IMR-90 (cell line): ENCODE results near the gene MFRP. TPM values are rescaled to one million over a fixed set of nuclear protein-coding genes. Genes with fewer than 3 reads are reported as not detected.
A peak's percentile ranks its signal among the peaks of the same experiment; 100 is the strongest.

Experiments
- ATAC-seq: fragments of 200-7000 bp; cut with Tn5 transposase; 2 replicates; pipeline ENCODE4 v1.9.1; 2020; ENCODE audit warnings: low read depth, mild to moderate bottlenecking, moderate library complexity
- BruUV-seq: library from RNA; stranded (reverse); fragments of 400-500 nt; replicated peaks from 2 replicates; lab custom pipeline; 2021; lab: Mats Ljungman, UMichigan
- CTCF ChIA-PET: fragments of 300-600 bp; formaldehyde crosslinking; extraction: SDS; loops from one replicate; lab custom pipeline; 2021; ENCODE audit warnings: antibody characterized with exemption; lab: Yijun Ruan, JAX
- POLR2A ChIA-PET: fragments of 300-600 bp; sonication (Branson Sonifier 250); formaldehyde crosslinking; loops from one replicate; lab custom pipeline; 2022; ENCODE audit warnings: antibody characterized with exemption; ENCODE audit not compliant: unreplicated experiment; lab: Charles Lee
- DNase-seq: peaks from one replicate; pipeline ENCODE4 v3.0.0; 2013
- H2AFZ ChIP-seq: replicated peaks from 2 replicates; pipeline ENCODE3; 2013; ENCODE audit warnings: low read length, mild to moderate bottlenecking; ENCODE audit not compliant: poor library complexity
- H2AK5ac ChIP-seq: 2 replicates; pipeline ENCODE4 v1.6.1; 2013; ENCODE audit warnings: low read depth, low read length, inconsistent platforms
- H2AK9ac ChIP-seq: replicated peaks from 2 replicates; pipeline ENCODE3; 2013; ENCODE audit warnings: mild to moderate bottlenecking, low read depth, low read length, moderate library complexity; ENCODE audit not compliant: poor library complexity
- H2BK120ac ChIP-seq: 2 replicates; pipeline ENCODE4 v1.6.1; 2013; ENCODE audit warnings: low read depth, low read length, inconsistent platforms
- H2BK15ac ChIP-seq: 3 replicates; pipeline ENCODE4 v1.6.1; 2013; ENCODE audit warnings: low read depth, low read length, inconsistent platforms
- H2BK20ac ChIP-seq: 2 replicates; pipeline ENCODE4 v1.6.1; 2013; ENCODE audit warnings: low read depth, mild to moderate bottlenecking, inconsistent platforms, low read length, moderate library complexity
- H2BK5ac ChIP-seq: 2 replicates; pipeline ENCODE4 v1.6.1; 2013; ENCODE audit warnings: mild to moderate bottlenecking, low read depth, low read length, inconsistent platforms; ENCODE audit not compliant: poor library complexity, severe bottlenecking
- H3K14ac ChIP-seq: replicated peaks from 2 replicates; pipeline ENCODE4 v1.6.1; 2013; ENCODE audit warnings: low read depth, low read length, inconsistent platforms
- H3K18ac ChIP-seq: 2 replicates; pipeline ENCODE4 v1.6.1; 2013; ENCODE audit warnings: low read depth, low read length, control low read depth
- H3K23ac ChIP-seq: 2 replicates; pipeline ENCODE4 v1.6.1; 2013; ENCODE audit warnings: low read depth, low read length, inconsistent platforms
- H3K27ac ChIP-seq: 2 replicates; pipeline ENCODE4 v1.5.1; 2013; ENCODE audit warnings: mild to moderate bottlenecking, control low read depth, low read length; ENCODE audit not compliant: insufficient read depth
- H3K27me3 ChIP-seq: 2 replicates; pipeline ENCODE4 v1.6.1; 2013; ENCODE audit warnings: low read length; ENCODE audit not compliant: control insufficient read depth, insufficient read depth
- H3K36me3 ChIP-seq: 2 replicates; pipeline ENCODE4 v1.6.1; 2013; ENCODE audit warnings: low read length, mixed read lengths; ENCODE audit not compliant: control insufficient read depth, insufficient read depth
- H3K4ac ChIP-seq: 2 replicates; pipeline ENCODE4 v1.6.1; 2013; ENCODE audit warnings: low read depth, low read length, inconsistent platforms
- H3K4me1 ChIP-seq: 2 replicates; pipeline ENCODE4 v1.6.1; 2013; ENCODE audit warnings: low read length, mixed read lengths; ENCODE audit not compliant: control insufficient read depth, insufficient read depth
- H3K4me2 ChIP-seq: 2 replicates; pipeline ENCODE4 v1.6.1; 2013; ENCODE audit warnings: low read depth, mild to moderate bottlenecking, control low read depth, low read length, moderate library complexity
- H3K4me3 ChIP-seq: 2 replicates; pipeline ENCODE4 v1.5.1; 2013; ENCODE audit warnings: low read depth, mild to moderate bottlenecking, control low read depth, low read length, moderate library complexity; ENCODE audit not compliant: insufficient read depth
- H3K56ac ChIP-seq: 2 replicates; pipeline ENCODE4 v1.6.1; 2013; ENCODE audit warnings: low read length, inconsistent platforms; ENCODE audit not compliant: insufficient read depth; ENCODE audit errors: extremely low read depth
- H3K79me1 ChIP-seq, 2 experiments: 2 replicates each; pipeline ENCODE4 v1.6.1; 2013; ENCODE audit warnings: low read length in 2 of 2, inconsistent platforms in 1 of 2, low read depth in 1 of 2
- H3K9ac ChIP-seq: 2 replicates; pipeline ENCODE4 v1.6.1; 2013; ENCODE audit warnings: low read depth, low read length, control low read depth
- H3K9me1 ChIP-seq: 2 replicates; pipeline ENCODE4 v1.6.1; 2013; ENCODE audit warnings: low read length, inconsistent platforms; ENCODE audit not compliant: insufficient read depth
- H3K9me3 ChIP-seq: 2 replicates; pipeline ENCODE4 v1.6.1; 2013; ENCODE audit warnings: low read length; ENCODE audit not compliant: control insufficient read depth, insufficient read depth
- H4K20me1 ChIP-seq: 2 replicates; pipeline ENCODE4 v1.6.1; 2013; ENCODE audit warnings: low read length, inconsistent platforms; ENCODE audit not compliant: insufficient read depth
- H4K5ac ChIP-seq: 2 replicates; pipeline ENCODE4 v1.6.1; 2013; ENCODE audit warnings: mild to moderate bottlenecking, low read depth, low read length, control low read depth
- H4K8ac ChIP-seq, 2 experiments: 2 replicates each; pipeline ENCODE4 v1.6.1; 2013; ENCODE audit warnings: low read depth in 2 of 2, low read length in 2 of 2, control low read depth in 1 of 2, inconsistent platforms in 1 of 2
- H4K91ac ChIP-seq: 2 replicates; pipeline ENCODE4 v1.6.1; 2013; ENCODE audit warnings: low read depth, low read length, inconsistent platforms; ENCODE audit not compliant: insufficient read depth
- RAD21 ChIP-seq: IDR thresholded peaks from 2 replicates; pipeline ENCODE4 v1.6.1; 2012; ENCODE audit warnings: low read length, improper control_type of control experiment
- WGBS, 2 experiments: methylation state at CpG; one replicate each; pipeline versions ENCODE4 v1.1.5 to v1.1.7; 2013; ENCODE audit warnings: missing lambda C conversion rate in 2 of 2; ENCODE audit not compliant: insufficient read length in 1 of 2; ENCODE audit errors: extremely low coverage in 2 of 2; 5-methylcytosine and 5-hydroxymethylcytosine counted together
- dilution Hi-C: fragments of 300-500 bp; cut with HindIII; formaldehyde crosslinking; loops from one replicate; pipeline ENCODE4 v1.14.3; 2018; ENCODE audit warnings: low sequenced_read_pairs; ENCODE audit not compliant: unreplicated experiment
- in situ Hi-C: fragments of 300-500 bp; cut with MboI; formaldehyde crosslinking; loops from 3 replicates; pipeline ENCODE4 v1.14.3; 2019; ENCODE audit warnings: low sequenced_read_pairs, inconsistent platforms, mixed read lengths
- intact Hi-C: fragments of 100-400 bp; cut with micrococcal nuclease; formaldehyde crosslinking; loops from 2 replicates; pipeline ENCODE4 v1.10.0; 2022
- polyA plus RNA-seq, 3 experiments: library from polyadenylated mRNA; depleted of rRNA; stranded (reverse); fragments of >200 nt; gene quantifications; 2 replicates each; pipeline ENCODE4 v1.2.3, GENCODE V29; 2012; ENCODE audit warnings: low replicate concordance in 1 of 3
- total RNA-seq: library from RNA; depleted of rRNA; stranded (reverse); fragments of >200 nt; gene quantifications from 2 replicates; pipeline ENCODE4 v1.2.3, GENCODE V29; 2012

The MFRP gene
- total and polyA plus RNA-seq, 2 of the 4 experiments (the other 2 are of a cell fraction): not detected

DNA sequence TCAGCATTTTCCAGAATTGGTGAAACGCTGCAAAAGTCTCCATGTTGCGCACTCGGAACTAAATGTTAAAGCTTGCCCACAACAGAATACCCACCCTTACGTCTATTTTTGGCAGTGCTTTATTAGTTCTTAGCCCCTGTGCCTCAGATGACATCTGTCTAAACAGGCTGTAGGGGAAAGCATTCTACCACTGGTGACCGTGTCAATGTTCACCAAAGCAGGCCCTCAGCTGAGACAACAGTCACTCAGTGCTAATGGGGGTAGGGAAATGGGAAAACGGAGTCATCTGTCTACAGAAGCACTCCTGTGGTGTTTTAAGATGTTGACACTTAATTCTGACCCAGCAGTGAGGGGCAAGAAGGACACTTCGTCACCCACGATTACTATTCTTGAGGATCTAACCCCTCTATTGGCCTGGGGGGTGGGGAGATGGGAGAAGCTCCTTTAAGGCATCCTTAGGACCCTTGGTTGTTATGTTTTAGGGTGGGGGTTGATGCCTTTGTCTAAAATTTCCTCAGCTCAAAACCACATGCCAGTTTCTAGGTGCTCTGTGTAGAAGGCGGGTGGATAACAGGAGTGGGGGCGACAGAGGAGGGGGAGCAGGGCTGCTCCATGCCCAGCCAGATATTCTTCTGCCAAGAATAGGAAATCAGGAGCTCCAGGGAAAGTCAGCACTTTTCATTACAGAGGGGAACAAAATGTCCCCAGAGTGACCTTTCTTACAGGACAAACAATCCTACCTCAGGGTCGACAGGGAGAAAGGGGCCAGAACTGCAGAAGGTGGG lies 15.6 kb upstream of the MFRP start:
- H4K91ac ChIP-seq: no peak overlapping the region; the same call in 1 of the 2 replicates
- H3K27ac ChIP-seq: no peak overlapping the region
- H3K36me3 ChIP-seq: no peaks in the 10 kb centered on the region
- ChIA-PET CTCF (interaction anchor here (1.2 to 1.4 kb wide), 2 partner anchors 14 to 113 kb away, joined by 3 to 11 read pairs; no protein-coding TSS in a partner anchor), POLR2A (no interaction called here)
- in situ Hi-C loops (loop anchor here (25.0 kb wide), 1 partner anchor 750 kb away; no protein-coding TSS in a partner anchor), dilution Hi-C loops (no loop called here), intact Hi-C loops (loop anchor here (1.0 to 10.0 kb wide), 2 partner anchors 24 to 363 kb away; partner anchors contain the start of gene NECTIN1)
- DNase-seq: no peak
- no TSS peak for BruUV-seq
- no peaks in the 10 kb centered on the region for H3K9me3 ChIP-seq
- 0 out of 2 replicates have a peak overlapping the region, but pooled peaks have one; percentile 15 for H3K14ac ChIP-seq
- peak overlapping the region; percentile 36 for H3K4ac ChIP-seq
- H2BK20ac ChIP-seq: peak overlapping the region; percentile 44; the same call in 1 of the 2 replicates
- H2AK5ac ChIP-seq: peak overlapping the region; percentile 25; the same call in 1 of the 2 replicates
- H3K4me1 ChIP-seq: peaks cover 24% of the 10 kb centered on the region
- H2BK5ac ChIP-seq: no peak overlapping the region
- no peak for ATAC-seq
- no peak overlapping the region; the same call in 2 of the 3 replicates for H2BK15ac ChIP-seq
- H3K9me1 ChIP-seq: peaks cover 31% of the 10 kb centered on the region
- H4K8ac ChIP-seq: no peak overlapping the region
- 60% methylated on average over 1 of the region's 11 CpGs; no CpG with 5 or more reads in 1 of the 2 experiments for WGBS, 2 experiments
- H3K4me3 ChIP-seq: no peak overlapping the region
- no peak overlapping the region; the same call in 1 of the 2 replicates for H3K23ac ChIP-seq
- H4K20me1 ChIP-seq: peaks cover 12% of the 10 kb centered on the region
- no peak overlapping the region; the same call in 1 of the 2 replicates for H3K56ac ChIP-seq
- no peak overlapping the region; the same call in 1 of the 2 replicates for H3K18ac ChIP-seq
- peak overlapping the region; percentile 4 for H2AFZ ChIP-seq
- H4K5ac ChIP-seq: no peak overlapping the region
- 0 out of 2 replicates have a peak overlapping the region, but pooled peaks have one; percentile 27 for H3K4me2 ChIP-seq
- H2AK9ac ChIP-seq: peak overlapping the region; percentile 10
- no peak overlapping the region for H3K9ac ChIP-seq
- H3K27me3 ChIP-seq: no peaks in the 10 kb centered on the region
- H3K79me1 ChIP-seq: peaks cover 0 to 9% of the 10 kb centered on the region in 2 experiments; a peak in 1 of 4 replicates
- no peak for TF ChIP-seq RAD21
- H2BK120ac ChIP-seq: peak overlapping the region; percentile 31; the same call in 1 of the 2 replicates
